GM12878 (cell line): ENCODE measurements around the gene LAMA5. TPM values are rescaled to one million over a fixed set of nuclear protein-coding genes. Genes with fewer than 3 reads are reported as not detected.

ENCODE experiments used
- ATAC-seq: fragments of 200-7000 bp; cut with Tn5 transposase; 3 replicates; pipeline ENCODE4 v1.9.1; 2020; ENCODE audit warnings: mild to moderate bottlenecking, moderate library complexity
- BruUV-seq: library from RNA; stranded (reverse); fragments of 400-500 nt; replicated peaks from 2 replicates; lab custom pipeline; 2021; lab: Mats Ljungman, UMichigan
- CTCF ChIA-PET: fragments of 300-600 bp; sonication (Branson Sonifier 250); formaldehyde crosslinking; extraction: SDS; loops from one replicate; lab custom pipeline; 2021; ENCODE audit warnings: inconsistent platforms; lab: Yijun Ruan, JAX
- POLR2A ChIA-PET: fragments of 350-600 bp; formaldehyde crosslinking; extraction: SDS; loops from one replicate; lab custom pipeline; 2021; ENCODE audit warnings: inconsistent platforms; lab: Charles Lee
- RAD21 ChIA-PET: fragments of 300-600 bp; sonication (Branson Sonifier 250); formaldehyde crosslinking; loops from one replicate; lab custom pipeline; 2023; ENCODE audit warnings: antibody characterized with exemption; ENCODE audit not compliant: unreplicated experiment; lab: Charles Lee
- SMC1A ChIA-PET: fragments of 300-600 bp; sonication (Branson Sonifier 250); formaldehyde crosslinking; loops from one replicate; lab custom pipeline; 2023; ENCODE audit not compliant: unreplicated experiment, uncharacterized antibody; lab: Charles Lee
- DNase-seq: peaks from one replicate; pipeline ENCODE4 v3.0.0-alpha.2; 2011; ENCODE audit warnings: low read depth, low spot score
- FAIRE-seq: peaks from 3 replicates; lab custom pipeline; 2011; peaks lifted over from hg19 to GRCh38; lab: Jason Lieb, UNC
- H2AFZ ChIP-seq: 2 replicates; pipeline ENCODE4 v1.6.0; 2011; ENCODE audit warnings: low read depth, low read length, control low read depth; ENCODE audit not compliant: control insufficient read depth
- H3K27ac ChIP-seq: 2 replicates; pipeline ENCODE4 v1.5.1; 2011; ENCODE audit warnings: control low read depth; ENCODE audit not compliant: control insufficient read depth, insufficient read depth
- H3K27me3 ChIP-seq, 2 experiments: replicated peaks in 1 of 2; 2 replicates each; pipeline versions ENCODE4 v1.6.0 to v1.6.1; 2011; ENCODE audit warnings: low read length in 1 of 2; ENCODE audit not compliant: control insufficient read depth in 2 of 2, insufficient read depth in 2 of 2
- H3K36me3 ChIP-seq, 2 experiments: 2 replicates each; pipeline ENCODE4 v1.5.1; 2011; ENCODE audit warnings: low read length in 1 of 2; ENCODE audit not compliant: control insufficient read depth in 2 of 2, insufficient read depth in 2 of 2
- H3K4me1 ChIP-seq: 2 replicates; pipeline ENCODE4 v1.6.1; 2011; ENCODE audit warnings: mild to moderate bottlenecking, low read length, moderate library complexity, mixed read lengths; ENCODE audit not compliant: control insufficient read depth, insufficient read depth
- H3K4me2 ChIP-seq: 2 replicates; pipeline ENCODE4 v1.6.0; 2011; ENCODE audit warnings: control low read depth; ENCODE audit not compliant: control insufficient read depth, insufficient read depth
- H3K4me3 ChIP-seq: fragments of 200-600 bp; sonication (generic); 2 replicates; pipeline ENCODE4 v1.5.1; 2016
- H3K79me2 ChIP-seq: 2 replicates; pipeline ENCODE4 v1.6.0; 2011; ENCODE audit warnings: low read length; ENCODE audit not compliant: control insufficient read depth, insufficient read depth
- H3K9ac ChIP-seq: 2 replicates; pipeline ENCODE4 v1.8.0; 2011; ENCODE audit warnings: low read length, control low read depth, mixed read lengths; ENCODE audit not compliant: control insufficient read depth, insufficient read depth
- H3K9me3 ChIP-seq: replicated peaks from 3 replicates; pipeline ENCODE4 v1.5.1; 2011; ENCODE audit warnings: mild to moderate bottlenecking, low read length; ENCODE audit not compliant: control insufficient read depth, insufficient read depth
- H4K20me1 ChIP-seq: 2 replicates; pipeline ENCODE4 v1.6.0; 2011; ENCODE audit not compliant: control insufficient read depth, insufficient read depth
- HDAC2 ChIP-seq: fragments of 200-600 bp; sonication (generic); IDR thresholded peaks from 2 replicates; pipeline ENCODE4 v1.6.1; 2017
- WGBS: methylation state at CpG from one replicate; pipeline ENCODE4 v1.1.6; 2016; ENCODE audit warnings: low lambda C conversion rate; ENCODE audit not compliant: insufficient replicate concordance, insufficient coverage; ENCODE audit errors: missing lambda C conversion rate; 5-methylcytosine and 5-hydroxymethylcytosine counted together
- in situ Hi-C: fragments of 300-500 bp; cut with MboI; formaldehyde crosslinking; loops from 9 replicates; pipeline ENCODE4 v1.14.3; 2018; ENCODE audit warnings: mixed read lengths
- intact Hi-C: fragments of 100-400 bp; cut with micrococcal nuclease; formaldehyde crosslinking; loops from one replicate; pipeline ENCODE4 v1.14.2; 2022; ENCODE audit not compliant: unreplicated experiment
- polyA plus RNA-seq, 11 experiments: library from polyadenylated mRNA; depleted of rRNA in 4 of 11; unstranded in 6 of 11; stranded (reverse) in 5 of 11; fragments of >200 nt; fragmentation: Nextera tagmentation in 4 of 11; fragmentation: Illumina TruSeq in 1 of 11; extraction: Ambion mirVana in 4 of 11; extraction: Trizol in 1 of 11; gene quantifications; 1 replicate in 1 of 11; 2 replicates in 10 of 11; pipeline versions ENCODE4 v1.2.1 to v1.2.3, GENCODE V29; 2011 to 2016; ENCODE audit warnings: inconsistent platforms in 2 of 11, missing spikeins in 2 of 11, low read depth in 1 of 11
- total RNA-seq, 4 experiments: library from RNA; depleted of rRNA in 3 of 4; stranded (reverse); fragments of >200 nt in 3 of 4; fragmentation: Illumina TruSeq in 1 of 4; extraction: Trizol in 1 of 4; gene quantifications; 2 replicates each; pipeline versions ENCODE4 v1.2.1 to v1.2.3, GENCODE V29; 2013 to 2021
- TF ChIP-seq, protein P1 (sequence below): IDR thresholded peaks from 2 replicates; pipeline ENCODE4 v1.6.1; 2012; ENCODE audit warnings: improper control_type of control experiment, low read depth, low read length; ENCODE audit not compliant: insufficient replicate concordance

Gene LAMA5
- total and polyA plus RNA-seq, 10 of the 15 experiments (the other 5 are each of a cell fraction or from before 2014, with no cell fraction given): 0.09 to 3.1 (median 1.6) TPM; not detected in 3

DNA sequence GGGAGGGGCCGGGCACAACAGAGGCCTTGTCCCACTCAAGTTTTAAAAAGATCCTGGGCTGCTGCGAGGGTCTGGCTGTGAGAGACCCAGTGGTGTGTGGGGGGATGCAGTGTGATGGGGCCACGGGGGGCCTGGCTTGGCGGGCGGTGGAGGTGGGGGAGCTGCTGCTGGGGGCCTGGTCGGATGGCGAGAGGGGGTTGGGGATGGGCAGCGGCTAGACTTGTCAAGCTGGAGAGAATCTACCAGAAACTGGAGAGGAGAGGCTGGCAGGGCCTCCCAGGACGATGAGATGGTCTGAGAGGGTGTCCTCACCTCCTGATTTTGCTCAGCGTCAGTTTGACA, 24.9 kb upstream of the LAMA5 start:
- POLR2A ChIA-PET: no interaction called here
- ATAC-seq (no peak), DNase-seq (no peak), FAIRE-seq (no peak)
- no peak overlapping the region for H3K4me2 ChIP-seq
- TF ChIP-seq, protein P1, sequence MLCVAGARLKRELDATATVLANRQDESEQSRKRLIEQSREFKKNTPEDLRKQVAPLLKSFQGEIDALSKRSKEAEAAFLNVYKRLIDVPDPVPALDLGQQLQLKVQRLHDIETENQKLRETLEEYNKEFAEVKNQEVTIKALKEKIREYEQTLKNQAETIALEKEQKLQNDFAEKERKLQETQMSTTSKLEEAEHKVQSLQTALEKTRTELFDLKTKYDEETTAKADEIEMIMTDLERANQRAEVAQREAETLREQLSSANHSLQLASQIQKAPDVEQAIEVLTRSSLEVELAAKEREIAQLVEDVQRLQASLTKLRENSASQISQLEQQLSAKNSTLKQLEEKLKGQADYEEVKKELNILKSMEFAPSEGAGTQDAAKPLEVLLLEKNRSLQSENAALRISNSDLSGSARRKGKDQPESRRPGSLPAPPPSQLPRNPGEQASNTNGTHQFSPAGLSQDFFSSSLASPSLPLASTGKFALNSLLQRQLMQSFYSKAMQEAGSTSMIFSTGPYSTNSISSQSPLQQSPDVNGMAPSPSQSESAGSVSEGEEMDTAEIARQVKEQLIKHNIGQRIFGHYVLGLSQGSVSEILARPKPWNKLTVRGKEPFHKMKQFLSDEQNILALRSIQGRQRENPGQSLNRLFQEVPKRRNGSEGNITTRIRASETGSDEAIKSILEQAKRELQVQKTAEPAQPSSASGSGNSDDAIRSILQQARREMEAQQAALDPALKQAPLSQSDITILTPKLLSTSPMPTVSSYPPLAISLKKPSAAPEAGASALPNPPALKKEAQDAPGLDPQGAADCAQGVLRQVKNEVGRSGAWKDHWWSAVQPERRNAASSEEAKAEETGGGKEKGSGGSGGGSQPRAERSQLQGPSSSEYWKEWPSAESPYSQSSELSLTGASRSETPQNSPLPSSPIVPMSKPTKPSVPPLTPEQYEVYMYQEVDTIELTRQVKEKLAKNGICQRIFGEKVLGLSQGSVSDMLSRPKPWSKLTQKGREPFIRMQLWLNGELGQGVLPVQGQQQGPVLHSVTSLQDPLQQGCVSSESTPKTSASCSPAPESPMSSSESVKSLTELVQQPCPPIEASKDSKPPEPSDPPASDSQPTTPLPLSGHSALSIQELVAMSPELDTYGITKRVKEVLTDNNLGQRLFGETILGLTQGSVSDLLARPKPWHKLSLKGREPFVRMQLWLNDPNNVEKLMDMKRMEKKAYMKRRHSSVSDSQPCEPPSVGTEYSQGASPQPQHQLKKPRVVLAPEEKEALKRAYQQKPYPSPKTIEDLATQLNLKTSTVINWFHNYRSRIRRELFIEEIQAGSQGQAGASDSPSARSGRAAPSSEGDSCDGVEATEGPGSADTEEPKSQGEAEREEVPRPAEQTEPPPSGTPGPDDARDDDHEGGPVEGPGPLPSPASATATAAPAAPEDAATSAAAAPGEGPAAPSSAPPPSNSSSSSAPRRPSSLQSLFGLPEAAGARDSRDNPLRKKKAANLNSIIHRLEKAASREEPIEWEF: no peak
- no peak for TF ChIP-seq HDAC2
- CTCF ChIA-PET: no interaction called here
- H3K27ac ChIP-seq: no peak overlapping the region
- no peaks in the 10 kb centered on the region for H3K27me3 ChIP-seq
- H3K4me1 ChIP-seq: peaks cover 4% of the 10 kb centered on the region; the same call in 1 of the 2 replicates
- H3K9ac ChIP-seq: no peak overlapping the region
- H3K9me3 ChIP-seq: no peaks in the 10 kb centered on the region
- H2AFZ ChIP-seq: no peak overlapping the region
- no peaks in the 10 kb centered on the region for H4K20me1 ChIP-seq
- WGBS: 55% methylated on average over 4 of the region's 10 CpGs
- peaks cover 25% of the 10 kb centered on the region for H3K79me2 ChIP-seq
- RAD21 ChIA-PET: no interaction called here
- intact Hi-C loops: no loop called here
- H3K4me3 ChIP-seq: no peak overlapping the region
- in situ Hi-C loops: loop anchor here (25.0 kb wide), 1 partner anchor 380 kb away; no protein-coding TSS in a partner anchor
- no TSS peak for BruUV-seq
- SMC1A ChIA-PET: interaction anchor here (0.6 kb wide), 1 partner anchor 12 kb away, joined by 3 read pairs; no protein-coding TSS in a partner anchor
- peaks cover 9 to 13% of the 10 kb centered on the region in 2 experiments for H3K36me3 ChIP-seq
